Neural cell (in vitro differentiated cells): Measurements from ENCODE around the gene MINDY2. TPM values are rescaled to one million over a fixed set of nuclear protein-coding genes. Genes with fewer than 3 reads are reported as not detected.

Experiments used
- H2AFZ ChIP-seq: fragments of 200-600, 300-800 bp; sonication (generic), shearing (Covaris generic); 2 replicates; pipeline ENCODE4 v1.6.0; 2014; ENCODE audit warnings: low read depth, mild to moderate bottlenecking, antibody characterized with exemption, low read length, moderate library complexity
- H3F3A ChIP-seq: fragments of 200-600 bp; shearing (Covaris generic); 2 replicates; pipeline ENCODE4 v1.6.1; 2016; ENCODE audit warnings: mild to moderate bottlenecking, moderate library complexity, mixed read lengths, antibody characterized with exemption, low read length; ENCODE audit not compliant: insufficient read depth, poor library complexity, severe bottlenecking
- H3K27ac ChIP-seq: fragments of 200-600, 300-800 bp; sonication (generic), shearing (Covaris generic); 2 replicates; pipeline ENCODE4 v1.5.1; 2014; ENCODE audit warnings: mild to moderate bottlenecking, low read length, moderate library complexity
- H3K27me3 ChIP-seq: fragments of 300-800, 200-600 bp; sonication (generic), shearing (Covaris generic); 2 replicates; pipeline ENCODE4 v1.6.0; 2014; ENCODE audit warnings: mild to moderate bottlenecking, low read depth, low read length, moderate library complexity; ENCODE audit not compliant: insufficient read depth
- H3K36me3 ChIP-seq: fragments of 300-800, 200-600 bp; sonication (generic), shearing (Covaris generic); 2 replicates; pipeline ENCODE4 v1.5.1; 2014; ENCODE audit warnings: mild to moderate bottlenecking, antibody characterized with exemption, low read length, moderate library complexity; ENCODE audit not compliant: insufficient read depth
- H3K4me2 ChIP-seq: fragments of 300-800, 200-600 bp; sonication (generic), shearing (Covaris generic); 2 replicates; pipeline ENCODE4 v1.6.0; 2014; ENCODE audit warnings: mild to moderate bottlenecking, low read length
- H3K4me3 ChIP-seq: fragments of 300-800, 200-600 bp; sonication (generic), shearing (Covaris generic); 2 replicates; pipeline ENCODE4 v1.5.1; 2014; ENCODE audit warnings: mild to moderate bottlenecking, low read length, moderate library complexity
- H3K79me2 ChIP-seq: fragments of 200-600 bp; shearing (Covaris generic); replicated peaks from 2 replicates; pipeline ENCODE4 v1.6.0; 2014; ENCODE audit warnings: mild to moderate bottlenecking, low read length, moderate library complexity; ENCODE audit not compliant: insufficient read depth
- H3K9ac ChIP-seq: fragments of 300-800, 200-600 bp; sonication (generic), shearing (Covaris generic); 2 replicates; pipeline ENCODE4 v1.6.1; 2016; ENCODE audit warnings: mild to moderate bottlenecking, low read length, mixed read lengths
- H3K9me2 ChIP-seq: fragments of 200-600 bp; shearing (Covaris generic); 2 replicates; pipeline ENCODE4 v1.6.1; 2016; ENCODE audit warnings: mild to moderate bottlenecking, low read length, mixed read lengths; ENCODE audit not compliant: insufficient read depth
- H3K9me3 ChIP-seq: fragments of 200-600, 300-800 bp; sonication (generic), shearing (Covaris generic); 2 replicates; pipeline ENCODE4 v1.6.1; 2016; ENCODE audit warnings: mild to moderate bottlenecking, mixed run types, low read length, moderate library complexity, mixed read lengths
- H4K20me1 ChIP-seq: fragments of 200-600 bp; shearing (Covaris generic); 2 replicates; pipeline ENCODE4 v1.6.1; 2016; ENCODE audit warnings: mild to moderate bottlenecking, mixed run types; ENCODE audit not compliant: insufficient read depth
- EP300 ChIP-seq: fragments of 450-650 bp; conservative IDR thresholded peaks from 2 replicates; pipeline ENCODE4 v1.6.1; 2014; ENCODE audit warnings: antibody characterized with exemption, mild to moderate bottlenecking, moderate library complexity; ENCODE audit not compliant: poor library complexity, severe bottlenecking
- EZH2 ChIP-seq: fragments of 200-600, 300-800 bp; shearing (Covaris generic), sonication (generic); IDR thresholded peaks from 2 replicates; pipeline ENCODE4 v1.6.1; 2014; ENCODE audit warnings: antibody characterized with exemption, low read length, borderline replicate concordance, mild to moderate bottlenecking; ENCODE audit not compliant: insufficient read depth, poor library complexity, severe bottlenecking
- MXI1 ChIP-seq: fragments of 450-650 bp; conservative IDR thresholded peaks from 2 replicates; pipeline ENCODE4 v1.6.1; 2014; ENCODE audit warnings: antibody characterized with exemption, mild to moderate bottlenecking; ENCODE audit not compliant: poor library complexity, severe bottlenecking
- POLR2AphosphoS5 ChIP-seq: IDR thresholded peaks from 2 replicates; pipeline ENCODE4 v1.6.1; 2012
- RAD21 ChIP-seq: fragments of 450-650 bp; conservative IDR thresholded peaks from 2 replicates; pipeline ENCODE4 v1.6.1; 2014; ENCODE audit warnings: antibody characterized with exemption, mild to moderate bottlenecking, moderate library complexity
- SMC3 ChIP-seq: fragments of 450-650 bp; conservative IDR thresholded peaks from 2 replicates; pipeline ENCODE4 v1.6.1; 2014; ENCODE audit warnings: antibody characterized with exemption, mild to moderate bottlenecking, moderate library complexity; ENCODE audit not compliant: poor library complexity
- TAF1 ChIP-seq: IDR thresholded peaks from 2 replicates; pipeline ENCODE4 v1.6.1; 2012; ENCODE audit warnings: low read depth
- polyA plus RNA-seq: library from polyadenylated mRNA; depleted of rRNA; stranded (reverse); fragments of >200 nt; gene quantifications from 2 replicates; pipeline ENCODE4 v1.2.3, GENCODE V29; 2014
- TF ChIP-seq, protein P1 (sequence below): IDR thresholded peaks from 2 replicates; pipeline ENCODE4 v1.6.1; 2012; ENCODE audit warnings: borderline replicate concordance
- TF ChIP-seq, protein P2 (sequence below): fragments of 450-650 bp; IDR thresholded peaks from 2 replicates; pipeline ENCODE4 v1.5.1; 2014; ENCODE audit warnings: antibody characterized with exemption, mild to moderate bottlenecking, moderate library complexity; ENCODE audit not compliant: poor library complexity, severe bottlenecking

The MINDY2 gene
- polyA plus RNA-seq, 1 donor from 2014 or later = 22.8 TPM

GRCh38 chr15:58873267-58873666 is 102.2 kb downstream of the MINDY2 start:
- H3K27ac ChIP-seq = no peak overlapping the region
- no peaks in the 10 kb centered on the region for H4K20me1 ChIP-seq
- H3K9me3 ChIP-seq = no peaks in the 10 kb centered on the region
- peaks cover 2% of the 10 kb centered on the region for H3K36me3 ChIP-seq
- TF ChIP-seq RAD21 (no peak), EP300 (no peak), TAF1 (no peak), POLR2AphosphoS5 (no peak), SMC3 (no peak), MXI1 (no peak), EZH2 (no peak)
- TF ChIP-seq, protein P1, sequence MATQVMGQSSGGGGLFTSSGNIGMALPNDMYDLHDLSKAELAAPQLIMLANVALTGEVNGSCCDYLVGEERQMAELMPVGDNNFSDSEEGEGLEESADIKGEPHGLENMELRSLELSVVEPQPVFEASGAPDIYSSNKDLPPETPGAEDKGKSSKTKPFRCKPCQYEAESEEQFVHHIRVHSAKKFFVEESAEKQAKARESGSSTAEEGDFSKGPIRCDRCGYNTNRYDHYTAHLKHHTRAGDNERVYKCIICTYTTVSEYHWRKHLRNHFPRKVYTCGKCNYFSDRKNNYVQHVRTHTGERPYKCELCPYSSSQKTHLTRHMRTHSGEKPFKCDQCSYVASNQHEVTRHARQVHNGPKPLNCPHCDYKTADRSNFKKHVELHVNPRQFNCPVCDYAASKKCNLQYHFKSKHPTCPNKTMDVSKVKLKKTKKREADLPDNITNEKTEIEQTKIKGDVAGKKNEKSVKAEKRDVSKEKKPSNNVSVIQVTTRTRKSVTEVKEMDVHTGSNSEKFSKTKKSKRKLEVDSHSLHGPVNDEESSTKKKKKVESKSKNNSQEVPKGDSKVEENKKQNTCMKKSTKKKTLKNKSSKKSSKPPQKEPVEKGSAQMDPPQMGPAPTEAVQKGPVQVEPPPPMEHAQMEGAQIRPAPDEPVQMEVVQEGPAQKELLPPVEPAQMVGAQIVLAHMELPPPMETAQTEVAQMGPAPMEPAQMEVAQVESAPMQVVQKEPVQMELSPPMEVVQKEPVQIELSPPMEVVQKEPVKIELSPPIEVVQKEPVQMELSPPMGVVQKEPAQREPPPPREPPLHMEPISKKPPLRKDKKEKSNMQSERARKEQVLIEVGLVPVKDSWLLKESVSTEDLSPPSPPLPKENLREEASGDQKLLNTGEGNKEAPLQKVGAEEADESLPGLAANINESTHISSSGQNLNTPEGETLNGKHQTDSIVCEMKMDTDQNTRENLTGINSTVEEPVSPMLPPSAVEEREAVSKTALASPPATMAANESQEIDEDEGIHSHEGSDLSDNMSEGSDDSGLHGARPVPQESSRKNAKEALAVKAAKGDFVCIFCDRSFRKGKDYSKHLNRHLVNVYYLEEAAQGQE = no peak
- TF ChIP-seq, protein P2, sequence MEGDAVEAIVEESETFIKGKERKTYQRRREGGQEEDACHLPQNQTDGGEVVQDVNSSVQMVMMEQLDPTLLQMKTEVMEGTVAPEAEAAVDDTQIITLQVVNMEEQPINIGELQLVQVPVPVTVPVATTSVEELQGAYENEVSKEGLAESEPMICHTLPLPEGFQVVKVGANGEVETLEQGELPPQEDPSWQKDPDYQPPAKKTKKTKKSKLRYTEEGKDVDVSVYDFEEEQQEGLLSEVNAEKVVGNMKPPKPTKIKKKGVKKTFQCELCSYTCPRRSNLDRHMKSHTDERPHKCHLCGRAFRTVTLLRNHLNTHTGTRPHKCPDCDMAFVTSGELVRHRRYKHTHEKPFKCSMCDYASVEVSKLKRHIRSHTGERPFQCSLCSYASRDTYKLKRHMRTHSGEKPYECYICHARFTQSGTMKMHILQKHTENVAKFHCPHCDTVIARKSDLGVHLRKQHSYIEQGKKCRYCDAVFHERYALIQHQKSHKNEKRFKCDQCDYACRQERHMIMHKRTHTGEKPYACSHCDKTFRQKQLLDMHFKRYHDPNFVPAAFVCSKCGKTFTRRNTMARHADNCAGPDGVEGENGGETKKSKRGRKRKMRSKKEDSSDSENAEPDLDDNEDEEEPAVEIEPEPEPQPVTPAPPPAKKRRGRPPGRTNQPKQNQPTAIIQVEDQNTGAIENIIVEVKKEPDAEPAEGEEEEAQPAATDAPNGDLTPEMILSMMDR = no peak
- no peaks in the 10 kb centered on the region for H3K9me2 ChIP-seq
- H3F3A ChIP-seq = no peaks in the 10 kb centered on the region
- no peak overlapping the region for H2AFZ ChIP-seq
- no peak overlapping the region for H3K9ac ChIP-seq
- no peak overlapping the region for H3K4me3 ChIP-seq
- no peaks in the 10 kb centered on the region for H3K27me3 ChIP-seq
- H3K79me2 ChIP-seq = no peaks in the 10 kb centered on the region
- no peak overlapping the region for H3K4me2 ChIP-seq

- TF ChIP-seq MXI1 (no peak), EZH2 (no peak), POLR2AphosphoS5 (no peak), TAF1 (no peak), RAD21 (no peak), SMC3 (no peak), EP300 (no peak)
- TF ChIP-seq, protein P1 = no peak
- TF ChIP-seq, protein P2 = no peak
- H3K4me2 ChIP-seq = no peak overlapping the region
Measured at GRCh38 chr15:58875343-58875742, 104.2 kb downstream of the MINDY2 start.

More at GRCh38 chr15:58875343-58875742, 104.2 kb downstream of the MINDY2 start:
- H3K79me2 ChIP-seq = no peaks in the 10 kb centered on the region
- no peaks in the 10 kb centered on the region for H3F3A ChIP-seq
- H3K9me2 ChIP-seq = no peaks in the 10 kb centered on the region
- no peak overlapping the region for H3K4me3 ChIP-seq
- H3K9me3 ChIP-seq = no peaks in the 10 kb centered on the region
- H3K36me3 ChIP-seq = peaks cover 11% of the 10 kb centered on the region
- H2AFZ ChIP-seq = no peak overlapping the region
- no peaks in the 10 kb centered on the region for H3K27me3 ChIP-seq
- no peak overlapping the region for H3K27ac ChIP-seq
- H3K9ac ChIP-seq = no peak overlapping the region
- no peaks in the 10 kb centered on the region for H4K20me1 ChIP-seq
